Hepatocyte (in vitro differentiated cells): ENCODE measurements around the gene LRRC14B.

ENCODE experiments used
- EZH2 ChIP-seq: fragments of 200-600 bp; sonication (generic); IDR thresholded peaks from 2 replicates; pipeline ENCODE4 v1.6.1; 2016; ENCODE audit warnings: antibody characterized with exemption, mild to moderate bottlenecking, borderline replicate concordance
- EZH2phosphoT487 ChIP-seq: fragments of 200-600 bp; sonication (generic); IDR thresholded peaks from one replicate; pipeline ENCODE4 v1.6.1; 2018; ENCODE audit warnings: antibody characterized with exemption, mild to moderate bottlenecking, low read depth, moderate library complexity; ENCODE audit not compliant: unreplicated experiment, severe bottlenecking
- TF ChIP-seq, protein P1 (sequence below): fragments of 200-600 bp; sonication (generic); IDR thresholded peaks from 2 replicates; pipeline ENCODE4 v1.5.1; 2016; ENCODE audit warnings: antibody characterized with exemption, mild to moderate bottlenecking; ENCODE audit not compliant: poor library complexity

DNA sequence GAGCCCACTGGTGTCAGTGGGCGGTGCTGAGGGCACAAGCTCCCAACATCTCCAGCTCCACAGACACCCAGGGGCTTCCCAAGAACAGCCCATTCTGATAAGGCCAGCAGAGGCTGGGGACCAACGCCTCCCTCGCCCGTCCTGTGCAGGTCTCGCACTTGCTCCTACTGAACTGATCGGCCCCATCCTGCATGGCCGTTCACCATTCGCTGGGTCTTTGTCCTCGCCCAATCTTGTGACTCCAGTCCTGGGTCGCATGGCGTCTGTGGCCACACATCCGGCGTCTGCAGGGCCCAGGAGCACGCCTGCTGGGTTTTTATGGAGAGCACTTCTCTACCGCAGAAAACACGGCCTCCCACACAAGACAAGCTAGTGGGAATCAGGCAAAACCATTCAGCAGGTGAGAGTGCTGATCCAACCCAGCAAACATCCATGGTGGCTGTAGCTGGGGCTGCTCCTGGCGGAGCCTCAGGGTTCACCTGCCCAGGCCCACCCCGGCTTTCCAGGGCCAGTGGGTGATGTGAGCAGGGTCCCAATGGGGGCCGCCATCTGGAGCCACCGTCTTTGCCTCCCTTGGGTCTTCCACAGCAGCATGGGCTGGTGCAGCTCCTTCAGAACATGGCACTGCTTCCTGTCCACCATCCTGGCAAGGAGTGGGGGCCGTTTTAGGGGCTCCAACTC lies 7.4 kb downstream of the LRRC14B start:
- TF ChIP-seq, protein P1, sequence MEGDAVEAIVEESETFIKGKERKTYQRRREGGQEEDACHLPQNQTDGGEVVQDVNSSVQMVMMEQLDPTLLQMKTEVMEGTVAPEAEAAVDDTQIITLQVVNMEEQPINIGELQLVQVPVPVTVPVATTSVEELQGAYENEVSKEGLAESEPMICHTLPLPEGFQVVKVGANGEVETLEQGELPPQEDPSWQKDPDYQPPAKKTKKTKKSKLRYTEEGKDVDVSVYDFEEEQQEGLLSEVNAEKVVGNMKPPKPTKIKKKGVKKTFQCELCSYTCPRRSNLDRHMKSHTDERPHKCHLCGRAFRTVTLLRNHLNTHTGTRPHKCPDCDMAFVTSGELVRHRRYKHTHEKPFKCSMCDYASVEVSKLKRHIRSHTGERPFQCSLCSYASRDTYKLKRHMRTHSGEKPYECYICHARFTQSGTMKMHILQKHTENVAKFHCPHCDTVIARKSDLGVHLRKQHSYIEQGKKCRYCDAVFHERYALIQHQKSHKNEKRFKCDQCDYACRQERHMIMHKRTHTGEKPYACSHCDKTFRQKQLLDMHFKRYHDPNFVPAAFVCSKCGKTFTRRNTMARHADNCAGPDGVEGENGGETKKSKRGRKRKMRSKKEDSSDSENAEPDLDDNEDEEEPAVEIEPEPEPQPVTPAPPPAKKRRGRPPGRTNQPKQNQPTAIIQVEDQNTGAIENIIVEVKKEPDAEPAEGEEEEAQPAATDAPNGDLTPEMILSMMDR, result no peak
- TF ChIP-seq EZH2phosphoT487 (no peak), EZH2 (no peak)
